HL-60 (cell line): Measurements from ENCODE around the gene CYP27B1.

Source experiments
- DNase-seq, 2 experiments: peaks; one replicate each; pipeline ENCODE4 v3.0.0-alpha.2; 2010 to 2020; ENCODE audit warnings: low read depth in 1 of 2, low spot score in 1 of 2
- H3K27ac ChIP-seq: fragments of 250-450 bp; sonication (Bioruptor Pico); replicated peaks from 2 replicates; pipeline ENCODE4 v1.5.1; 2020; ENCODE audit warnings: mild to moderate bottlenecking, moderate library complexity
- H3K27me3 ChIP-seq: fragments of 250-450 bp; sonication (Bioruptor Pico); 2 replicates; pipeline ENCODE4 v1.5.1; 2021; ENCODE audit warnings: mild to moderate bottlenecking, moderate library complexity; ENCODE audit not compliant: insufficient read depth, poor library complexity, severe bottlenecking
- H3K4me3 ChIP-seq: replicated peaks from 2 replicates; pipeline ENCODE4 v1.5.1; 2011; ENCODE audit warnings: mild to moderate bottlenecking, control low read depth, low read length; ENCODE audit not compliant: insufficient read depth
- CTCF ChIP-seq: IDR thresholded peaks from one replicate; pipeline ENCODE4 v1.5.1; 2011; ENCODE audit warnings: low read length, control low read depth, inconsistent platforms; ENCODE audit not compliant: insufficient read depth
- GABPA ChIP-seq: IDR thresholded peaks from 2 replicates; pipeline ENCODE4 v1.6.1; 2012; ENCODE audit warnings: low read depth
- POLR2AphosphoS5 ChIP-seq: IDR thresholded peaks from 2 replicates; pipeline ENCODE4 v1.6.1; 2012; ENCODE audit warnings: low read depth
- REST ChIP-seq: IDR thresholded peaks from 2 replicates; pipeline ENCODE4 v1.6.1; 2012; ENCODE audit warnings: low read depth; ENCODE audit not compliant: insufficient replicate concordance
- SPI1 ChIP-seq: IDR thresholded peaks from 2 replicates; pipeline ENCODE4 v1.6.1; 2012; ENCODE audit warnings: low read depth, mild to moderate bottlenecking, borderline replicate concordance

CYP27B1 gene

GRCh38 chr12:57782608-57783465 lies 16.0 kb upstream of the CYP27B1 start, which contains the start of gene TSFM:
Gene TSFM, plus strand, starts transcription at chr12:57782787. Its CDS starts 15 bp downstream, at chr12:57782802.
- peak; percentile 77 for TF ChIP-seq CTCF
- TF ChIP-seq GABPA: no peak
- TF ChIP-seq POLR2AphosphoS5: peak; percentile 96
- TF ChIP-seq REST: peak; percentile 65
- H3K27me3 ChIP-seq: no peaks in the 10 kb centered on the region

GRCh38 chr12:57782243-57782607 lies 15.3 kb upstream of the CYP27B1 start:
- TF ChIP-seq REST (no peak), GABPA (no peak), CTCF (no peak), POLR2AphosphoS5 (no peak), SPI1 (no peak)
- DNase-seq: no peak
- Histone ChIP-seq H3K27me3 (no peaks in the 10 kb centered on the region), H3K27ac (peak overlapping the region; percentile 71), H3K4me3 (no peak overlapping the region)

More at GRCh38 chr12:57782608-57783465, 16.0 kb upstream of the CYP27B1 start, which contains the start of gene TSFM:
- Histone ChIP-seq H3K4me3 (peak within 1 kb of the TSS; percentile 98), H3K27ac (peak within 1 kb of the TSS; percentile 71)
- DNase-seq: peak; percentile 86 to 96

- H3K27ac ChIP-seq: peak overlapping the region; percentile 71
- no peak for TF ChIP-seq GABPA
- no peak for TF ChIP-seq SPI1
- no peak for TF ChIP-seq CTCF
- TF ChIP-seq REST: no peak
- no peak for TF ChIP-seq POLR2AphosphoS5
- DNase-seq: no peak
- no peaks in the 10 kb centered on the region for H3K27me3 ChIP-seq
- H3K4me3 ChIP-seq: no peak overlapping the region
These were observed 14.9 kb upstream of the CYP27B1 start for GRCh38 chr12:57781801-57782200.
